ENCODE results near the gene CDYL2.
A peak's percentile ranks its signal among the peaks of the same experiment; 100 is the strongest.
"Not testable (repeated sequence)": the region's sequence is repeated elsewhere in the genome, so short reads cannot be mapped to it uniquely, and the experiment has no call there.

Gene CDYL2

DNA sequence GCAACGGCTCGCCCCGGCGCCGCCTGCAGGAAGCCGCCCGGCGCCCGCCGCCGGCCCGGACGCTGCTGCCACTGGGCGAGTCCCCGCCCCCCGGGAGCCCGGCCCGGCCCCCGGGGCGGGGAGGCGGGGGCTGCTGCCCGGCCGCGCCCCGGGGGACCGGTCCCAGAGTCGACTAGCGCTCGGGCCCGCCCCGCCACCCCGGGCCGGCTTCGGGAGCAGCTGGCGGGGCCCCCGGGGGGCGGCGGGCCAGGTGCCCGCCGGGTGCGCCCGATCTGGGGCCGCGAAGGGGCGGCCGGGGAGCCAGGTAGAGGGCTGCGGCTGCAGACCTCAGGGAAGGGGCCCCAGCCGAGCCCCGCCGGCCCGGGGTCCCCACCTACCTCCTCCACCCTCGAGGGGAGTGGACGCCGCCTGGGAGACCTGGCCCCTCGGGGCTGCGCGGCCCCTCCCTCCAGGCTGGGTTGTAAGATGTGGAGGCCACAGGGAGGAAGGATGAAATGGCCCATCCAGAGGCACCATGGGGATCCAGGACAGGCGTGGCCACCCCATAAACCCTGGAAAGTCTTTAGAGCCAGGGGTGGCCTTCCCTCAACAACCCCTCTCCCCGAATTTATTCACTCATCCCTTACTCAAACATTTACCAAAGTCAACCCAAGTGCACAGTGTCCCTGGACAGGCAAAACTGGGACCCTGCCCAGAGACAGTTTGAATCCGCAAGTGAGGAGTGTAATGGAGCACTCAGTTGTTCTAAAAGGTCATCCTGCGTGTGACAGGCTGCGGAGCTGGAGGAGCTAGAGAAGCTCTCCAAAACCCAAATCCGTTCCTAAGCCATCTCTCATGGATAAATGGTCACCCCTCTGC is at the start of gene CDYL2:
Gene CDYL2 (minus strand): TSS at position 73 of the 858 bp plus-strand sequence. CDS start 425 bp downstream, outside the sequence.
- DNase-seq = peak; percentile 70

- DNase-seq = peak; percentile 32
These were observed 48.0 kb upstream of the CDYL2 start for GRCh38 chr16:80852261-80852872.

DNA sequence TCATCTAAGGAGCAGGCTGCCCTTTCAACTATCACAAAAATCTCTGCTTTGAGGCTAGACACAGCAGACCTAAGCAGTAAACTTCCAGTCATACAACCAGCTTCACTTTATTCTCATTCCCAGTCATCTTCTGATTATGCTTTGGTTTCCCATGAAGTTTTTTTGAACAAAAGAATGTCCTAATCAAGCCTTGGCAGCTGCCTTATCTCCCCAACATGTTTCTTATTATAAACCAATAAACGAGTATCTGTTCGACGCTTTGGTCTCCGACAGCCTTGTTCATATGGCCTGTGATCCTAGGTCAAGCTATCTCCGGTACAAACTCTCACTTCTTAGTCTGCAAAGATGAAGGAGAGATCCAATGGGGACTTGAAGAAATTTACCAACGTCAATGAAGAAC is 47.4 kb upstream of the CDYL2 start:
- DNase-seq = no peak

DNA sequence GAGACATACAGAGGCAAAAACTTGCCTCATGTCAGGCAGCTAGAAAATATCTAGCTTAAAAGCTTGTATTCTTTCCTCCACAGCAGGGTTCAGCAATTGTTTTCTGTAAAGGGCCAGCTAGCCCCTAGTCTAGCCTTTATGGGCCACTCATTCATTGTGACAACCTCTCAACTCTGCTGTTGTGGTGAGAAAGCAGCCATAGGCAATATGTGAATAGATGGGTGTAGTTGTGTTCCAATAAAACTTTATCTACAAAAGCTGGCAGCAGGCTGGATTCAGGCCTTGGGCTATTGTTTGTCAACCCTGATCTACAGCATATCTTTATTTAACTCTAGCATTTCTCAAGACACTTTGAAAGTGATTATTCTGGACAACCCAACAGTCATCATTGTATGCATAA is 46.4 kb upstream of the CDYL2 start:
- no peak for DNase-seq

GRCh38 chr16:80848862-80849261 is 44.5 kb upstream of the CDYL2 start:
- no peak for DNase-seq

DNA sequence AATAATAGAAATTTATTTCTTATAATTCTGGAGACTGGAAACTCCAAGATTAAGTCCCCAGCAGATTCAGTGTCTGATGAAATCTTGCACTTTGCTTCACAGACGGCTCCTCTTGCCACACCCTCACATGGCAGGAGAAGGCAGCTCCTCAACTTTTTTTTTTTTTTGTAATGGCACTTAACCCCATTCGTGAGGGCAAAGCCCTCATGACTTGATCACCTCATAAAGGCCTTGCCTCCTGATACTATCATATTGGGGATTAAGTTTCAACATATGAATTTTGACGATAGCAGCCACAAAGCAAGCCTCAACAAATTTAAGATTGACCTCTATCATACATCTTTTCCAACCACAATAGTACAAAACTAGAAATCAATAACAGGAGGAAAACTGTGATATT is 42.3 kb upstream of the CDYL2 start:
- no peak for DNase-seq

- no peak for DNase-seq
These were observed 41.9 kb upstream of the CDYL2 start for GRCh38 chr16:80846275-80846674.

- DNase-seq = no peak
These were observed 40.0 kb upstream of the CDYL2 start for GRCh38 chr16:80844395-80844794.

DNA sequence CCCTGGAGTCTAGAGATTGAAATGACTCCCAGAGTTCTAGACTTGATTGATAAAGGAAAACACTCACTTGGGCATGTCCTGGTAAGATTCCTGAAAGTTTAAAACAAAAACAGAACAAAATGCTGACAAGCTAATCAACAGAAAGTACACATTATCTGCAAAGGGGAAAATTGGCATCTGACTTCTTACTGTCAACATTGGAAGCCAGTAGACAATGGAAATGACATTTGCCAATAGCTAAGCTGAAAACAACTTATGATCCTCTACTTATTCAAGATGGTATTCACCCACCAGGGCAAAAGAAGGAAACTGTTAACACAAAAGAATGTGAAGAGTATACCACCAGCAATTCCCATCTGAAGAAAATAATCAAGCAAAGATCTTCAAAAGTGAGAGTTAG is 36.8 kb upstream of the CDYL2 start:
- DNase-seq = no peak

DNA sequence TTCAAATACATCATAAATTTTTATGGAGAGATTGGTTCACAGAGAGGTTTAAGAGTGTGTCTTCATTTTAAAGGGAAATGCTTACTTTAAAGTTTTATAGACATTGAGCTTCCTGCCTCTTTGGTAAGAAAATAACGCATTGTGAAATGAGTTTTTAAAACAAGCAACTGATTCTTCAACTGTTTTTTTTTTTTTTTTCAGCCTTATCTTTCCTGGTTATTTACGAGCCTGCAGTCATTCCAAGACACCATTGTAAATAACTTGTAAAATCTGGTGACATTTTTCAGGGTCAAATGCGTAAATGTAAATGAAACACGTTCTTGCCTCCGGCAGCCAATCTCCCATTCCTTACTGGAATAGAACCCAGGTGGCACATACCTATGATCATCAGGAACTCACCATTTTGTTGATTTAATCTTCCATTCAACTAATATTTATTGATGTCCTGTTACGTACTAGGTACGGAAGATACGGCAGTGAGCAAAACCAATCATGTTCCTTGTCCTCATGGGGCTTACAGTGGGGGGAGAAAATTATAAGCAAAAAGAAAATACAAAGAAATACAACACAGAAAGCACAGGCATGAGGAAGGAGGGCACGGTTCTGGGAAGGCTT is 33.2 kb upstream of the CDYL2 start:
- DNase-seq = no peak

DNA sequence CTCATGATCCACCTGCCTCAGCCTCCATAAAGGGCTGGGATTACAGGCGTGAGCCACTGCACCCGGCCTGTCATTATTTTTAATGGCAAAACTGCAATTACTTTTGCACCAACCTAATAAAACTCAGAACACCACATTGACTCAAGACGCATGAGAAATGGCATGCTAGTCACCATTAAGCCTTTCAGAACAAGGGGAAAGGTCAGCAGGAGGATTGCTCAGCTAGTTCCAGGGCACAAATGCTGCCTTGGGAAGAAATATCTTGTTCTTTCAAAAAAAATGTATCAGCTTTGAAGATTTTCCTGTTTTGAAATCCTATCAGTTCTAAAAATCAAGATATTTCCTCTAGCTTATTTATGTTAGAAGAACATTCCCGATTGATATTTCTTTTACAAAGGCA is 32.4 kb upstream of the CDYL2 start:
- no peak for DNase-seq

- DNase-seq = no peak
These were observed 31.8 kb upstream of the CDYL2 start for GRCh38 chr16:80836202-80836601.

- no peak for DNase-seq
These were observed 26.6 kb upstream of the CDYL2 start for GRCh38 chr16:80831039-80831438.

- DNase-seq = no peak
These were observed 24.1 kb upstream of the CDYL2 start for GRCh38 chr16:80828495-80828894.

DNA sequence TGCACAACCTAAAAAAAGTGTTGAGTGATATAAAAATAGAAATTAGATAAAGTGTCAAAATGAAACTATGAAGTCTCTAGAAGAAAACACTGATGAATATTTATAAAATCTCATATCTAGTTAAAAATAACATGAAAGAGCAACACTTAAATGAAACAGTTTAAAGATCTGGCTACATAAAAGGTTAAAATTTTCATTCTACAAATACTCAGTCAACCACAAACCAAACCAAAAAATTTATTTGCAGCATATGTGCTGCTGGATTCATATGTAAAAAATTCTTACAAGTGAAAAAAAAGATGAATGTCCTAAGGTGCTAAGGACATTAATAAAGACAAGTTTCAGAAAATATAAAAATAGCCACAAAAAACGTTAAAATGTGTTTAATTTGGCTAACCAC is 22.6 kb upstream of the CDYL2 start:
- no peak for DNase-seq

DNA sequence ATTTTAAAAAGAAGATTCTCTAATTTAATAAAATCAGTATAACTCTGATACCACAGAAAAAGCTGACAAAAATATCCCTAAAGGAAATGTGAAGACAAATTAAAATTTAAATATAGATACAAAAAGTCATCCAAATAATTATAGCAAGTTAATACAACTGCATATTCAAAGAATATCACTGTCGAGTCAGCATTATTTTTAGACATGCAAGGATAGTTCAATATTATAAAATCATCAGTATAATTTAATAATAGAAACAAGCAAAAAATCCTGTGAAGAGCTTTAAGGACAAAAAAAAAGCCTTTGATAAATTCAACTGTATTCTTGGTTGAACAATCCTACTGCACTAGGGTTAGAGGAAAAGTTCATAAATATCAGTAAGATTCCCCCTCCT is 21.0 kb upstream of the CDYL2 start:
- DNase-seq = no peak

GRCh38 chr16:80824623-80825364 is 20.4 kb upstream of the CDYL2 start:
- DNase-seq = peak; percentile 64

DNA sequence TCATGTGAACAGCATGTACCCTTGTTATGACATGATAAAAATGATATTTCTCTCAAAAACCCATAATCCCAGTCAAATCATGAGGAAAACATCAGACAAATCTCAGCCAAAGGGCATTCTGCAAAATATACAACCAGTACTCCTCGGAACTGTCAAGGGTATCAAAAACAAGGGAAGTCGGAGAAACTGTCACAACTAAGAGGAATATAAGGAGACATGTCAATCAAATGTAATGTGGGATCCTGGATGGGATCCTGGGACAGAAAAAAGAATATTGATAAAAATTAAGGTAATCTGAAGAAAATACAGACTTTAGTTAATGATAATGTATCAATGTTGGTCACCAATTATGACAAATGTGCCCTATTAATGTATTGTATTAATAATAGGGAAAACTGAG is 15.6 kb upstream of the CDYL2 start:
- no peak for DNase-seq

DNA sequence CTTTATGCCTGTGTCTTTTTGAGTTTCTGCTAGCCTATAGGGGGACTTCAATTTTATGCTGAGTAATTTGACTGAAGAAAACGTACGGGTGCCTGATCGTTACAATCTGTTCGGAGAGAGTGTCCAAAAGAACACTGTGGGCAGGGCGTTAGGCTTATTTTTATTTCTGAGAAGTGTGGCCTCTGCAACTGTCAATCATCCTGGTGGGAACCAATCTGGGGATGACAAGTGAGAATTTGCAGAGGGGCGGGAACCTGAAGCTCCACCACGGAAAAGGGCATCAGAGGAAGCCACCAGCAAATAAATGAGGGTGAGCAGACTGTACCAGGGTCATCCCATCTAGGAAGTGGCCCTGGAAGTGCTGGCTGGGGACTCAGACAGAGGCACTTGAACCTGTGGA is 12.0 kb upstream of the CDYL2 start:
- DNase-seq = no peak

DNA sequence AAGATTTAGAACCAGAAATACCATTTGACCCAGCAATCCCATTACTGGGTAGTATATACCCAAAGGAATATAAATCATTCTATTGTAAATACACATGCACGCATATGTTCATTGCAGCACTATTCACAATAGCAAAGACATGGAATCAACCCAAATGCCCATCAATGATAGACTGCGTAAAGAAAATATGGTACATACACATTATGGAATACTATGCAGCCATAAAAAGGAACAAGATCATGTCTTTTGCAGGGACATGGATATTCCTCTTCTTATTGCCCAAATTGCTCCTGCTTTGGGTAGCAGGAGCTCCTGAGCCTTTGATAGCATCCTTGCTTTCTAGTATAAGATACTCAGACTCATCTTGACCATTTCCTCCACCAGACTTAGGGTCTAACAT is 10.9 kb upstream of the CDYL2 start:
- not testable (repeated sequence) for DNase-seq

DNA sequence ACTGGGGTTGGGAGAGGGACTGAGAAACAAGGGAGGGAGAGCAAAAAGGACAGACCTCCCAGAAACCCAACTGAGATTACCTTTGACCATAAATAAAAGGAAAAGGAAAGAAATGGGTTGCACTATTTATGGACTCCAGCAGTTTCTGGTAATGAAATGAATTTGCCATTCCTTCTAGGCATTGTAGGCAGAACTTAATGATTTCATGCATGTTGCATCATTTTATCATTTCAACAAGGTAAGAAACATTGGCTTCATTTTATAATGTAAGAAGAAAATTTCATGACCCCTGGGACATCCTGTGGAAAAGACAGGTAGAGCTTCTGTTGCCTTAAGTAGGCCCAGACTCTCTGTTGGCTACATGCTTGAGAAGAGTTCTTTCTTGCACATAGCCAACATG is 8.2 kb upstream of the CDYL2 start:
- no peak for DNase-seq

DNA sequence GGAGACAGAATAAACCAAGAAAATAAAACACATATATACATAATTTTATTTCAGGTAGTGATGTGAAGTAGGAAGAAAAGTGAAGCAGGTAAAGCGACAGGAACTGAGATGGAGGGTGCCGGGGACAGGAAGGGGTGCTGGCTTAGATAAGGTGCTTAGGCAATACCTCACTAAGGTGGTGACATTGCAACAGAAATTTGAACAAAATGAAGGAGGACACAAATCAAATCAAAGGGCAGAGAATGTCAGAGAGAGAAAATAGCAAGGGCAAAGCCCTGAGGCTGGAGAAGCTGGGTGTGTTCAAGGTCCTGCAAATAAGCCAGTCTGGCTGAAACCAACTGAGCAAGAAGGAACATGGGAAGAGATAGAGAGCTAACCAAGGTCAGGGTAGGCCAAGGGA is 5.0 kb upstream of the CDYL2 start:
- no peak for DNase-seq

- DNase-seq = no peak
These were observed 3.5 kb upstream of the CDYL2 start for GRCh38 chr16:80807906-80808305.
